Smooth muscle cell (in vitro differentiated cells): ENCODE results near the gene LYRM4. TPM values are rescaled to one million over a fixed set of nuclear protein-coding genes. Genes with fewer than 3 reads are reported as not detected.

Experiments used
- DNase-seq: peaks from one replicate; lab custom pipeline; 2025; ENCODE audit not compliant: unreplicated experiment; lab: John Stamatoyannopoulos, UW
- H2AFZ ChIP-seq: fragments of 200-600 bp; sonication (generic); 2 replicates; pipeline ENCODE4 v1.6.0; 2016; ENCODE audit warnings: antibody characterized with exemption, low read depth, mild to moderate bottlenecking
- H3F3A ChIP-seq: fragments of 200-600 bp; sonication (generic); 2 replicates; pipeline ENCODE4 v1.6.0; 2017; ENCODE audit warnings: antibody characterized with exemption, low read depth
- H3K27ac ChIP-seq: fragments of 200-600 bp; sonication (generic); 2 replicates; pipeline ENCODE4 v1.5.1; 2016; ENCODE audit warnings: low read depth, mild to moderate bottlenecking
- H3K27me3 ChIP-seq: fragments of 200-600 bp; sonication (generic); 2 replicates; pipeline ENCODE4 v1.6.1; 2016; ENCODE audit warnings: low read depth, mild to moderate bottlenecking
- H3K36me3 ChIP-seq: fragments of 200-600 bp; sonication (generic); 2 replicates; pipeline ENCODE4 v1.5.1; 2016; ENCODE audit warnings: low read depth
- H3K4me1 ChIP-seq: fragments of 200-600 bp; sonication (generic); 2 replicates; pipeline ENCODE4 v1.5.1; 2016; ENCODE audit warnings: low read depth
- H3K4me2 ChIP-seq: fragments of 200-600 bp; sonication (generic); 2 replicates; pipeline ENCODE4 v1.6.0; 2016; ENCODE audit warnings: mild to moderate bottlenecking
- H3K4me3 ChIP-seq: fragments of 200-600 bp; sonication (generic); 2 replicates; pipeline ENCODE4 v1.5.1; 2016; ENCODE audit warnings: mild to moderate bottlenecking
- H3K79me2 ChIP-seq: fragments of 200-600 bp; sonication (generic); 2 replicates; pipeline ENCODE4 v1.6.0; 2016; ENCODE audit warnings: low read depth, mild to moderate bottlenecking
- H3K9ac ChIP-seq: fragments of 200-600 bp; sonication (generic); 2 replicates; pipeline ENCODE4 v1.6.0; 2016; ENCODE audit warnings: low read depth
- H3K9me3 ChIP-seq: fragments of 200-600 bp; sonication (generic); replicated peaks from 2 replicates; pipeline ENCODE4 v1.5.1; 2016; ENCODE audit warnings: low read depth
- H4K20me1 ChIP-seq: fragments of 200-600 bp; sonication (generic); 2 replicates; pipeline ENCODE4 v1.6.0; 2016; ENCODE audit warnings: low read depth
- CTCF ChIP-seq: fragments of 200-600 bp; sonication (generic); IDR thresholded peaks from 2 replicates; pipeline ENCODE4 v1.5.1; 2017; ENCODE audit warnings: borderline replicate concordance, mild to moderate bottlenecking, antibody characterized with exemption; ENCODE audit not compliant: insufficient read depth, poor library complexity, severe bottlenecking
- WGBS: methylation state at CpG from one replicate; pipeline ENCODE4 v1.1.7; 2016; ENCODE audit warnings: low lambda C conversion rate; 5-methylcytosine and 5-hydroxymethylcytosine counted together
- polyA plus RNA-seq: library from polyadenylated mRNA; unstranded; fragments of >200 nt; fragmentation: Nextera tagmentation; extraction: Ambion mirVana; gene quantifications from 2 replicates; pipeline ENCODE4 v1.2.1, GENCODE V29; 2016
- total RNA-seq: library from RNA; depleted of rRNA; stranded (reverse); fragments of >200 nt; gene quantifications from 2 replicates; pipeline ENCODE4 v1.2.3, GENCODE V29; 2014

Gene LYRM4
- total and polyA plus RNA-seq, 2 experiments from 2014 or later, result 26.1 to 27.1 TPM

DNA sequence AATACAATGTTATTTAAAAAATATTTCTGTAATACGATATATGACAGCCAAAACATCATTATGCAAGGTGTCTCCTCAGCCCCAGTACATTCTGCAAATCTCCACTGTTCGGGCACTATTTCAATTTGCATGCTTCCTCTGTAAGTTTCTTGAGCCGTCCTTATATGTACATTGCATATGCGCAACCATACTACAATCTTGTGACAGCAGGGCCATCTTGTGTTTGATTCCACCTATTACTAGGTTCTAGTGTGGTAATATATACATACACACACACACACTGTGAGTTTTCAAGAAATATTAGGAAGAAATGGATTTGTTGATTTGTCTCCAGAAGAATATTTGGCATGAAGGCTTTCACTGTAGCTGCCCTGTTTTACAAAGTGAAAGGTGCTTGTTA lies 9.8 kb downstream of the LYRM4 start:
- TF ChIP-seq CTCF, result no peak
- Histone ChIP-seq H3K9me3 (no peaks in the 10 kb centered on the region), H3K36me3 (no peaks in the 10 kb centered on the region), H3K27ac (no peak overlapping the region), H3K4me1 (no peaks in the 10 kb centered on the region), H3F3A (no peaks in the 10 kb centered on the region), H2AFZ (no peak overlapping the region), H3K4me3 (no peak overlapping the region), H3K79me2 (peaks cover 18% of the 10 kb centered on the region), H3K27me3 (no peaks in the 10 kb centered on the region), H4K20me1 (peaks cover 31% of the 10 kb centered on the region), H3K4me2 (no peak overlapping the region), H3K9ac (no peak overlapping the region)
- WGBS, result 98% methylated on average over 4 of the region's 4 CpGs
- DNase-seq, result no peak

- peaks cover 18% of the 10 kb centered on the region for H3K79me2 ChIP-seq
- H4K20me1 ChIP-seq, result peaks cover 36% of the 10 kb centered on the region
- TF ChIP-seq CTCF, result no peak
- no peak overlapping the region for H3K4me2 ChIP-seq
- H3F3A ChIP-seq, result no peaks in the 10 kb centered on the region
- H3K27me3 ChIP-seq, result no peaks in the 10 kb centered on the region
- no peak for DNase-seq
- H2AFZ ChIP-seq, result no peak overlapping the region
- H3K9me3 ChIP-seq, result no peaks in the 10 kb centered on the region
- no peaks in the 10 kb centered on the region for H3K36me3 ChIP-seq
- no peak overlapping the region for H3K27ac ChIP-seq
- no peak overlapping the region for H3K9ac ChIP-seq
- WGBS, result 96% methylated on average over 3 of the region's 3 CpGs
- H3K4me3 ChIP-seq, result no peak overlapping the region
- no peaks in the 10 kb centered on the region for H3K4me1 ChIP-seq
These were observed 10.3 kb downstream of the LYRM4 start for GRCh38 chr6:5250451-5250850.

GRCh38 chr6:5249451-5250122 lies 11.2 kb downstream of the LYRM4 start:
- Histone ChIP-seq H3K4me1 (no peaks in the 10 kb centered on the region), H3K4me2 (no peak overlapping the region), H3K27me3 (no peaks in the 10 kb centered on the region), H3F3A (no peaks in the 10 kb centered on the region), H3K27ac (no peak overlapping the region), H3K9me3 (no peaks in the 10 kb centered on the region), H4K20me1 (peaks cover 36% of the 10 kb centered on the region), H3K79me2 (peaks cover 18% of the 10 kb centered on the region), H3K9ac (no peak overlapping the region), H2AFZ (no peak overlapping the region), H3K36me3 (no peaks in the 10 kb centered on the region), H3K4me3 (no peak overlapping the region)
- 79% methylated on average over 5 of the region's 5 CpGs for WGBS
- no peak for DNase-seq
- no peak for TF ChIP-seq CTCF
